Mesodermal cell (in vitro differentiated cells): ENCODE measurements around the gene FEZ2. TPM values are rescaled to one million over a fixed set of nuclear protein-coding genes. Genes with fewer than 3 reads are reported as not detected.
A peak's percentile ranks its signal among the peaks of the same experiment; 100 is the strongest.

Experiments used
- H3K27ac ChIP-seq: 2 replicates; pipeline ENCODE4 v1.7.0; 2013; ENCODE audit warnings: mild to moderate bottlenecking, low read depth, low read length, moderate library complexity; ENCODE audit not compliant: severe bottlenecking
- H3K36me3 ChIP-seq: 2 replicates; pipeline ENCODE4 v1.7.1; 2013; ENCODE audit warnings: mild to moderate bottlenecking, low read length, moderate library complexity; ENCODE audit not compliant: control insufficient read depth, insufficient read depth
- H3K4me1 ChIP-seq: one replicate; pipeline ENCODE4 v1.7.1; 2013; ENCODE audit warnings: mild to moderate bottlenecking, low read length; ENCODE audit not compliant: insufficient read depth, control insufficient read depth, poor library complexity, severe bottlenecking
- H3K4me3 ChIP-seq: 2 replicates; pipeline ENCODE4 v1.7.0; 2013; ENCODE audit warnings: low read length, control low read depth, mild to moderate bottlenecking; ENCODE audit not compliant: insufficient read depth, poor library complexity, severe bottlenecking; ENCODE audit errors: extremely low read depth
- H3K9me3 ChIP-seq: 2 replicates; pipeline ENCODE4 v1.7.1; 2013; ENCODE audit warnings: mild to moderate bottlenecking, low read length, moderate library complexity; ENCODE audit not compliant: control insufficient read depth
- WGBS, 2 experiments: methylation state at CpG; one replicate each; pipeline ENCODE4 v1.1.5; 2013; ENCODE audit warnings: missing lambda C conversion rate in 2 of 2; ENCODE audit not compliant: insufficient coverage in 2 of 2; 5-methylcytosine and 5-hydroxymethylcytosine counted together
- polyA plus RNA-seq, 2 experiments: library from polyadenylated mRNA; stranded (reverse); fragments of 50-300 nt; gene quantifications; one replicate each; pipeline ENCODE4 v1.2.3, GENCODE V29; 2013

The FEZ2 gene, protein sequence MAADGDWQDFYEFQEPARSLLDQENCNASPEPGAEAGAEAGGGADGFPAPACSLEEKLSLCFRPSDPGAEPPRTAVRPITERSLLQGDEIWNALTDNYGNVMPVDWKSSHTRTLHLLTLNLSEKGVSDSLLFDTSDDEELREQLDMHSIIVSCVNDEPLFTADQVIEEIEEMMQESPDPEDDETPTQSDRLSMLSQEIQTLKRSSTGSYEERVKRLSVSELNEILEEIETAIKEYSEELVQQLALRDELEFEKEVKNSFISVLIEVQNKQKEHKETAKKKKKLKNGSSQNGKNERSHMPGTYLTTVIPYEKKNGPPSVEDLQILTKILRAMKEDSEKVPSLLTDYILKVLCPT
- 62.1 TPM for polyA plus RNA-seq (2013, experiment 1 of 2)
- 73.6 TPM for polyA plus RNA-seq (2013, experiment 2 of 2)

DNA sequence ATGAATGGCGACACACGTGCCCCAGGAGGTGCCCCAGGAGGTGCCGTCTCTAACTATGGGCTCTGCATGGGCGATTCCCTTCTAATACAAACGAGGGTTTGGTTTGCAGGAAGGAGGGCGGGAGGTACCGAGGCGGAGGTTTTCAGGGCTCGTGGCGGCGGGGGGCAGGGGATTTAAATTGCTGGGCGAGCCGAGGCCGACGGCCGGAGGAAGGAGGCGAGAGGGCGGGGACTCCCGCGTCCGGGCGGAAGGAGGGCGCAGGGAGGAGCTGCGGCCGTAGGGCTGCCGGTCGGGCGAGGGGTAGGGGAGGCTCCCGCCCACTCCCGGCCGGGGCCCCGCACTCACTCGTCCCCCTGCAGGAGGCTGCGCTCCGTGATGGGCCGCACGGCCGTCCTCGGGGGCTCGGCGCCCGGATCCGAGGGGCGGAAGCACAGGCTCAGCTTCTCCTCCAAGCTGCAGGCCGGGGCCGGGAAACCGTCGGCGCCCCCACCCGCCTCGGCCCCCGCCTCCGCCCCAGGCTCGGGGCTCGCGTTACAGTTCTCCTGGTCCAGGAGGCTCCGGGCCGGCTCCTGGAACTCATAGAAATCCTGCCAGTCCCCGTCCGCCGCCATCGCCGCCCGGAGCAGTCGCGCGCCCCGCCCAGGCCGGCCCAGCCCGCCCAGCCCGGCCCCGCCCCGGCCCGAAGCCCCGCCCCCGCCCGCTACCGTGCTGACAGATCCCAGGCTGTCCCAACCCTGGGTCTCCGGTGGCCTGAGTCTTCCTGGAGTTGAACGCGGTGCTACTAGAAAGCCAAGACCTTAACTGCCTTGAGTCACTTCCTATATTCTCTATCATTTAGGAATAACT is at the start of gene FEZ2:
TSS of gene FEZ2 (minus strand) at position 637 of the 846 bp plus-strand sequence. CDS start at position 611, 26 bp downstream.
- WGBS, 2 experiments = 1% methylated on average over 26 to 42 of the region's 81 CpGs
- Histone ChIP-seq H3K9me3 (no peaks in the 10 kb centered on the region), H3K27ac (peak within 1 kb of the TSS; percentile 81), H3K36me3 (peaks cover 28% of the 10 kb centered on the region), H3K4me1 (peaks cover 10% of the 10 kb centered on the region), H3K4me3 (peak within 1 kb of the TSS; percentile 71)

DNA sequence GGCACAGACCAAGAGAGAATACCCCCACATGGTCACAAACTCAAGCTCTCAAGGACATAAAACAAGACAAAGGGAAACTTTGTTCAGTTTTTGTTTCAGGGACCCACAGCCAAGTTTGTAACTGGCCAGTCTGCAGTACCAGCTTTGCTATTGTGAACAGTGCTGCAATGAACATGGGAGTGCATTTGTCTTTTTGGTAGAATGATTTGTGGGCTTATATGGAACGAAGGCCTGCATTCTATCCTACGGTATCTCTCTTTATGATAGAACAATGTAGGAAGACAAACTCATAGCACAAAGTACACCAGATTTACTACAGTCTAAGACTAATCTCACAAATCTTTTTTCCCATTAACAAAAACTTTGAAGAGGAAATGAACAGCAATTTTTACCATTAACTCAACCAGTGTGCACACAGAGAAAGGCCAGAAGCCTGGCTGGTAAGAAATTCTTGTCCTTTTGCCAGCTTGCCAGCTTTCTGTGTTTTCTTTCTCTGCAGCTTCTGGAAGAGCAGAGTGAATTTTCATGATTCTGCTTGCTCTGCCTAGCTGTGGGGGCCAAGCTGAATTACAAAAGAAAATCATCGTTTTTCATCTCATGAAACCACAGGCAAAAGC is 37.1 kb upstream of the FEZ2 start:
- WGBS, 2 experiments = 89% methylated on average over 1 of the region's 3 CpGs; no CpG with 5 or more reads in 1 of the 2 experiments
- Histone ChIP-seq H3K9me3 (peaks cover 13% of the 10 kb centered on the region), H3K27ac (no peak overlapping the region), H3K36me3 (no peaks in the 10 kb centered on the region), H3K4me3 (no peak overlapping the region), H3K4me1 (no peaks in the 10 kb centered on the region)

- Histone ChIP-seq H3K4me3 (no peak overlapping the region), H3K9me3 (peaks cover 13% of the 10 kb centered on the region)
- WGBS, 2 experiments = 96% methylated on average over 2 of the region's 2 CpGs; no CpG with 5 or more reads in 1 of the 2 experiments
Observed at GRCh38 chr2:36633470-36634092, 35.6 kb upstream of the FEZ2 start.

DNA sequence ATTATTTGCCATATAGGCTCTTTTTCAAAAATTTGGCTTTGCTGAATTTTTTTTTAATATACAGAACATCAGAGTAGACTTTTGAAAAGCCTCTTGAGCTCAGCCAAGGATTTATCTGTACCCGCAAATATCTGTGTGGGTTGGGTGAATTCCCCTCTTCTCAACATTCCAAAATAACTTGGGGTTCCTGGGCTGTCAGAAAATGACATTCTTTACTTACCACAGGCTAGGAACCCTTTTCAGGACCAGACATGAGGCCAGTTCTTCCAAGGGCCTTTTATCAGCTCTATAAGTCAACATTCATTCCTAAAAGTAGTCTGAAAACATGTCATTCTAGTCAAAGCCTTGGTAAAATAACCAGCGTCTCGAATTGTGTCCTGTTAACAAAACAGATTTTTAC is 28.8 kb upstream of the FEZ2 start:
- Histone ChIP-seq H3K27ac (no peak overlapping the region), H3K36me3 (no peaks in the 10 kb centered on the region), H3K4me1 (no peaks in the 10 kb centered on the region), H3K9me3 (peaks cover 10% of the 10 kb centered on the region), H3K4me3 (no peak overlapping the region)
- 90% methylated on average over 2 of the region's 3 CpGs; no CpG with 5 or more reads in 1 of the 2 experiments for WGBS, 2 experiments

More at GRCh38 chr2:36633470-36634092, 35.6 kb upstream of the FEZ2 start:
- Histone ChIP-seq H3K36me3 (no peaks in the 10 kb centered on the region), H3K4me1 (no peaks in the 10 kb centered on the region), H3K27ac (no peak overlapping the region)

DNA sequence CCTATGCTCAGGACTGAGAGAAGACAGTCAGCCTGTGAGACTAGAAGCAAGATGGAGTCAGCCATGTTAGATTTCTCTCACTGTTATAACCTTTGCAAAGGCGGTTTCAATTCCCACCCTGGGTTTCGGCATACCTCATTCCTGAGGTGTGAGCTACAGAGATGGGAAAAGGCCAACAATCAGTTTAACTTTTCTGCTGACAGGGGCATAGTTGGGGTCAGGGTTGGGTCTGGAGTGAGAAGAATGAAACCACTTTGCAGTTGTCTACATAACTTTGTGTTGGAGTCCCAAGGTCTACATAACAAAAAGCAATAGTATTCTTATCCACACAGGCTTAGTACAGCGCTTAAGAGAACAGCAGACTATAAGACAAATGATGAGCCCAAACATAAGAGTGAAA is 28.1 kb upstream of the FEZ2 start:
- 83 to 86% methylated on average over 1 to 2 of the region's 3 CpGs for WGBS, 2 experiments
- peaks cover 4% of the 10 kb centered on the region for H3K9me3 ChIP-seq
- no peaks in the 10 kb centered on the region for H3K4me1 ChIP-seq
- no peaks in the 10 kb centered on the region for H3K36me3 ChIP-seq
- H3K27ac ChIP-seq = no peak overlapping the region
- no peak overlapping the region for H3K4me3 ChIP-seq

GRCh38 chr2:36625304-36625703 is 27.3 kb upstream of the FEZ2 start:
- 57% methylated on average over 1 of the region's 2 CpGs; no CpG with 5 or more reads in 1 of the 2 experiments for WGBS, 2 experiments
- H3K27ac ChIP-seq = no peak overlapping the region
- no peaks in the 10 kb centered on the region for H3K9me3 ChIP-seq
- no peaks in the 10 kb centered on the region for H3K4me1 ChIP-seq
- no peak overlapping the region for H3K4me3 ChIP-seq
- H3K36me3 ChIP-seq = no peaks in the 10 kb centered on the region

- Histone ChIP-seq H3K27ac (no peak overlapping the region), H3K4me1 (no peaks in the 10 kb centered on the region), H3K36me3 (no peaks in the 10 kb centered on the region), H3K9me3 (no peaks in the 10 kb centered on the region), H3K4me3 (no peak overlapping the region)
- 90 to 100% methylated on average over 1 to 2 of the region's 2 CpGs for WGBS, 2 experiments
Observed at GRCh38 chr2:36620321-36620720, 22.4 kb upstream of the FEZ2 start.

- Histone ChIP-seq H3K9me3 (no peaks in the 10 kb centered on the region), H3K27ac (no peak overlapping the region), H3K36me3 (no peaks in the 10 kb centered on the region), H3K4me3 (no peak overlapping the region), H3K4me1 (peaks cover 4% of the 10 kb centered on the region)
- WGBS, 2 experiments = 11 to 29% methylated on average over 1 of the region's 1 CpG
Observed at GRCh38 chr2:36618381-36618780, 20.4 kb upstream of the FEZ2 start.

GRCh38 chr2:36616947-36617346 is 19.0 kb upstream of the FEZ2 start:
- Histone ChIP-seq H3K4me3 (no peak overlapping the region), H3K4me1 (peaks cover 4% of the 10 kb centered on the region), H3K9me3 (no peaks in the 10 kb centered on the region), H3K27ac (no peak overlapping the region), H3K36me3 (no peaks in the 10 kb centered on the region)

- WGBS, 2 experiments = 88 to 92% methylated on average over 5 to 6 of the region's 6 CpGs
- H3K36me3 ChIP-seq = no peaks in the 10 kb centered on the region
- no peaks in the 10 kb centered on the region for H3K9me3 ChIP-seq
- no peak overlapping the region for H3K27ac ChIP-seq
- no peak overlapping the region for H3K4me3 ChIP-seq
- peaks cover 4% of the 10 kb centered on the region for H3K4me1 ChIP-seq
Observed at GRCh38 chr2:36615222-36615621, 17.3 kb upstream of the FEZ2 start.
